ENCODE results near the gene RASGRF1. TPM values are rescaled to one million over a fixed set of nuclear protein-coding genes. Genes with fewer than 3 reads are reported as not detected.
A peak's percentile ranks its signal among the peaks of the same experiment; 100 is the strongest.

Gene RASGRF1
- total RNA-seq, 1 donor from 2014 or later: under 0.01 TPM

DNA sequence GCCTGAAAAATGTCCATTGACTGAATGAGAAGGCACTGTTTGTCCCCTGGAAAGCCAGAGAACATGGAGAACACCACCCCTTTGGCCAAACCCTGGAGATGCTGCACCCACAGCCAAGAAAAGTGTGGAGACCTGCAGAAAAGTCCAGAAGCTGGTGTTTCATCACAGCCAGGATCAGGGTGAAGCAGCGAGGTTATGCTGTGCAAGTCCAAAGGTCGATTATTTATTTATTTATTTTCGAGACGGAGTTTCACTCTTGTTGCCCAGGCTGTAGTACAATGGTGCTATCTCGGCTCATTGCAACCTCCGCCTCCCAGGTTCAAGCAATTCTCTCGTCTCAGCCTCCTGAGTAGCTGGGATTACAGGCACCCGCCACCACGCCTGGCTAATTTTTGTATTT is 140.2 kb downstream of the RASGRF1 start:
- TF ChIP-seq CTCF (IDR thresholded peaks at IDR 0.05; ENCODE audit: insufficient read depth, low read length, severe bottlenecking): no peak
- H3K27me3 ChIP-seq (ENCODE audit: control insufficient read depth, insufficient read depth, low read length): no peaks in the 10 kb centered on the region
- no peaks in the 10 kb centered on the region for H3K36me3 ChIP-seq (ENCODE audit: control insufficient read depth, insufficient read depth, low read length)
- no peak for FAIRE-seq
- no peak overlapping the region for H3K4me3 ChIP-seq (ENCODE audit: low read depth, low read length)
- no peak for DNase-seq (ENCODE audit: low read depth)

DNA sequence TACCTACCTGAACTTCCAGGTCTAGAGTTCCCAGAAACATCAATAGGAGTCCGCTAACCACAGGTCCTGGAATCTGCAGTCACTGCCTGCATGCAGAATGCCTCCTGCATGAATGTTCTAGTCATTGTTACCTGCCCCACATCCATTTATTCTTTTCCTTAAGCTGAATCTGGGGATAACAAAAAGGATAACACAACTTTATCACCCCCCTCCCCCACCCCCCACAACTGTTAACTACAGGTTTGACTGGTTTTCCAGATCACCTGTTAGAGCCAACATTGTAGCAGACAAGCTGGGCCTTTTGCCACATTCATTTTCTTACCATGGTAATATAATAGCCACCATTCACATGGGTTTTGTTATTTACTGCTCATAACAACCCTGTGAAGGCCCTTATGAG is 141.1 kb downstream of the RASGRF1 start:
- TF ChIP-seq CTCF (IDR thresholded peaks at IDR 0.05; ENCODE audit: insufficient read depth, low read length, severe bottlenecking): no peak
- no peaks in the 10 kb centered on the region for H3K27me3 ChIP-seq (ENCODE audit: control insufficient read depth, insufficient read depth, low read length)
- H3K4me3 ChIP-seq (ENCODE audit: low read depth, low read length): no peak overlapping the region
- no peak for FAIRE-seq
- H3K36me3 ChIP-seq (ENCODE audit: control insufficient read depth, insufficient read depth, low read length): no peaks in the 10 kb centered on the region
- no peak for DNase-seq (ENCODE audit: low read depth)

GRCh38 chr15:78947506-78947905 is 143.1 kb downstream of the RASGRF1 start:
- TF ChIP-seq CTCF (IDR thresholded peaks at IDR 0.05; ENCODE audit: insufficient read depth, low read length, severe bottlenecking): no peak
- DNase-seq (ENCODE audit: low read depth) (no peak), FAIRE-seq (no peak)
- H3K36me3 ChIP-seq (ENCODE audit: control insufficient read depth, insufficient read depth, low read length): no peaks in the 10 kb centered on the region
- no peak overlapping the region for H3K4me3 ChIP-seq (ENCODE audit: low read depth, low read length)
- no peaks in the 10 kb centered on the region for H3K27me3 ChIP-seq (ENCODE audit: control insufficient read depth, insufficient read depth, low read length)

DNA sequence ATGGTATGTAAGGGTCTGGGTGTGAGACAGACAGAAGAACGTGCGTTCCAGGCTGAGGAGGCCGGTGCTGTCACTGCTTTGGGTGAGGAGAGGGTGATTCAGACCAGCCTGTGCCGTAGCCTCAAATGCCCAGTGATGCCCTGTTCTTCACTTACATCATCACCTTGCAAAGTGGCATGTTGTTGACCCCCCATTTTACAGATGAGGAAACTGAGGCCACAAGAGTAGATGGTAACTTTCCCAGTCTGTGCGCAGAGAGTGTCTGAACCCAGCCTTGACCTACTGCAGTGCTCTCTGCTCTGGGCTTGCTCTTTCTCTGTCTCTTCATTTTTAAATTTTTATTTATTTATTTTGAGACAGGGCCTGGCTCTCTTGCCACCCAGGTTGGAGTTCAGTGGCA is 144.1 kb downstream of the RASGRF1 start:
- no peak for FAIRE-seq

GRCh38 chr15:78944669-78945407 is 145.7 kb downstream of the RASGRF1 start, which contains the start of gene CTSH:
TSS of gene CTSH (minus strand) at chr15:78945046. CDS start at chr15:78944981, 65 bp downstream.
- Histone ChIP-seq H3K36me3 (ENCODE audit: control insufficient read depth, insufficient read depth, low read length) (no peaks in the 10 kb centered on the region), H3K27me3 (ENCODE audit: control insufficient read depth, insufficient read depth, low read length) (no peaks in the 10 kb centered on the region), H3K4me3 (ENCODE audit: low read depth, low read length) (peak within 1 kb of the TSS; percentile 74)
- DNase-seq (ENCODE audit: low read depth) (no peak), FAIRE-seq (no peak)
- TF ChIP-seq CTCF (IDR thresholded peaks at IDR 0.05; ENCODE audit: insufficient read depth, low read length, severe bottlenecking): peak; percentile 3

More for the DNA sequence above, 144.1 kb downstream of the RASGRF1 start:
- TF ChIP-seq CTCF (IDR thresholded peaks at IDR 0.05; ENCODE audit: insufficient read depth, low read length, severe bottlenecking): no peak
- no peak for DNase-seq (ENCODE audit: low read depth)
- Histone ChIP-seq H3K4me3 (ENCODE audit: low read depth, low read length) (no peak overlapping the region), H3K36me3 (ENCODE audit: control insufficient read depth, insufficient read depth, low read length) (no peaks in the 10 kb centered on the region), H3K27me3 (ENCODE audit: control insufficient read depth, insufficient read depth, low read length) (no peaks in the 10 kb centered on the region)

DNA sequence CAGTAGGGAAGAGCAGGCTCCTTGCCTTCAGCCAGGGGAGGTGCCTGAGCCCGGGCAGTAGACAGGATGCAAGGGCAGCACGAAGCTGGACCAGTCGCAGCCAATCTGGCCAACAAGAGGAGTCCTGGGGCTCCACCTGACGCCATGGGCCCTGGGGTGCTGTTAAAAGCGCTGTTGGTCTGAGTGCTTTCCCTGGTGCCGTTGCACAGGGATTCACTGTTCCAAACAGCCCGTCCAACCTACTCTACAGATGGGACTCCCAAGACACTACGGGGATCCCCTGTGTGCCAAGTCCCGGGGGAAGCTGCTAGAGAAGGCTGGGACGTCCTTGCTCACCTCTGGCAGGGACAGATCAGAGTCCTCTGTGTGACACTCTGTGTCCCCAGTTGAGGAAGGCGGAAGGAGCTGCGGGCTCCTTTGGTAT is 146.4 kb downstream of the RASGRF1 start:
- FAIRE-seq: no peak
- no peak for TF ChIP-seq CTCF (IDR thresholded peaks at IDR 0.05; ENCODE audit: insufficient read depth, low read length, severe bottlenecking)
- no peak for DNase-seq (ENCODE audit: low read depth)
- Histone ChIP-seq H3K27me3 (ENCODE audit: control insufficient read depth, insufficient read depth, low read length) (no peaks in the 10 kb centered on the region), H3K36me3 (ENCODE audit: control insufficient read depth, insufficient read depth, low read length) (no peaks in the 10 kb centered on the region), H3K4me3 (ENCODE audit: low read depth, low read length) (peak overlapping the region; percentile 74)

Data from bronchial epithelial cell (primary cell).